GM19324 (cell line): ENCODE data around the gene KCNV2.
"Not testable (repeated sequence)": the region's sequence is repeated elsewhere in the genome, so short reads cannot be mapped to it uniquely, and the experiment has no call there.

Experiments
- ATAC-seq: cut with Tn5 transposase; IDR thresholded peaks from one replicate; pipeline ENCODE4 v1.9.1; 2021; ENCODE audit warnings: mild to moderate bottlenecking, moderate library complexity; ENCODE audit not compliant: unreplicated experiment, low FRiP score

Gene KCNV2

GRCh38 chr9:2717385-2717784 lies at the start of gene KCNV2:
TSS of gene KCNV2 (plus strand) at chr9:2717510. CDS start at chr9:2717740, 230 bp downstream.
- ATAC-seq = no peak

GRCh38 chr9:2673161-2673560 lies 44.1 kb upstream of the KCNV2 start:
- no peak for ATAC-seq

GRCh38 chr9:2674141-2674824 lies 43.0 kb upstream of the KCNV2 start:
- no peak for ATAC-seq

GRCh38 chr9:2675834-2676233 lies 41.5 kb upstream of the KCNV2 start:
- ATAC-seq = no peak

- no peak for ATAC-seq
Measured at GRCh38 chr9:2676466-2676865, 40.8 kb upstream of the KCNV2 start.

- no peak for ATAC-seq
Measured at GRCh38 chr9:2677915-2678889, 39.1 kb upstream of the KCNV2 start.

GRCh38 chr9:2679011-2679410 lies 38.3 kb upstream of the KCNV2 start:
- ATAC-seq = no peak

- no peak for ATAC-seq
Measured at GRCh38 chr9:2681981-2682380, 35.3 kb upstream of the KCNV2 start.

- no peak for ATAC-seq
Measured at GRCh38 chr9:2686911-2687310, 30.4 kb upstream of the KCNV2 start.

- ATAC-seq = no peak
Measured at GRCh38 chr9:2688636-2689035, 28.7 kb upstream of the KCNV2 start.

- no peak for ATAC-seq
Measured at GRCh38 chr9:2691212-2691611, 26.1 kb upstream of the KCNV2 start.

- no peak for ATAC-seq
Measured at GRCh38 chr9:2691626-2692025, 25.7 kb upstream of the KCNV2 start.

GRCh38 chr9:2693056-2693455 lies 24.3 kb upstream of the KCNV2 start:
- ATAC-seq = no peak

- no peak for ATAC-seq
Measured at GRCh38 chr9:2697492-2697891, 19.8 kb upstream of the KCNV2 start.

GRCh38 chr9:2700398-2700797 lies 16.9 kb upstream of the KCNV2 start:
- ATAC-seq = no peak

- ATAC-seq = no peak
Measured at GRCh38 chr9:2700909-2701550, 16.3 kb upstream of the KCNV2 start.

GRCh38 chr9:2704504-2704903 lies 12.8 kb upstream of the KCNV2 start:
- no peak for ATAC-seq

GRCh38 chr9:2707256-2707655 lies 10.1 kb upstream of the KCNV2 start:
- ATAC-seq = not testable (repeated sequence)

- ATAC-seq = no peak
Measured at GRCh38 chr9:2709645-2710101, 7.6 kb upstream of the KCNV2 start.

- no peak for ATAC-seq
Measured at GRCh38 chr9:2711716-2712115, 5.6 kb upstream of the KCNV2 start.
